GM19238 (cell line): Measurements from ENCODE around the gene RTP1.
"Not testable (repeated sequence)": the region's sequence is repeated elsewhere in the genome, so short reads cannot be mapped to it uniquely, and the experiment has no call there.

Source experiments
- DNase-seq: peaks from one replicate; pipeline ENCODE4 v3.0.0; 2011; ENCODE audit warnings: low spot score; ENCODE audit not compliant: insufficient read length

The RTP1 gene, protein sequence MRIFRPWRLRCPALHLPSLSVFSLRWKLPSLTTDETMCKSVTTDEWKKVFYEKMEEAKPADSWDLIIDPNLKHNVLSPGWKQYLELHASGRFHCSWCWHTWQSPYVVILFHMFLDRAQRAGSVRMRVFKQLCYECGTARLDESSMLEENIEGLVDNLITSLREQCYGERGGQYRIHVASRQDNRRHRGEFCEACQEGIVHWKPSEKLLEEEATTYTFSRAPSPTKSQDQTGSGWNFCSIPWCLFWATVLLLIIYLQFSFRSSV

DNA sequence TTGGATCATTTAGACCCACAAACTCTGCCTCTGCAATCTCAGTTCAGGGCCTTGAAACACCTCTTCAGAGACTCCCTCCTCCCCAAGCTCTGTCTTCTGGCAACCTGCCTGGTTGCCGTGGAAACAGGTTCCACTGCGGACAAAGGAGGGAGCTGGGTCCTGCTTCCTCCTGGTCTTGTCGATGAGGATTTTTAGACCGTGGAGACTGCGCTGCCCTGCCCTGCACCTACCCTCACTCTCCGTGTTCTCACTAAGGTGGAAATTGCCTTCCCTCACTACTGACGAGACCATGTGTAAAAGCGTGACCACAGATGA, at the start of gene RTP1:
Gene RTP1, plus strand, starts transcription at position 152 of the 315 bp plus-strand sequence. Its CDS starts 30 bp downstream, at position 182.
- DNase-seq, result no peak

DNA sequence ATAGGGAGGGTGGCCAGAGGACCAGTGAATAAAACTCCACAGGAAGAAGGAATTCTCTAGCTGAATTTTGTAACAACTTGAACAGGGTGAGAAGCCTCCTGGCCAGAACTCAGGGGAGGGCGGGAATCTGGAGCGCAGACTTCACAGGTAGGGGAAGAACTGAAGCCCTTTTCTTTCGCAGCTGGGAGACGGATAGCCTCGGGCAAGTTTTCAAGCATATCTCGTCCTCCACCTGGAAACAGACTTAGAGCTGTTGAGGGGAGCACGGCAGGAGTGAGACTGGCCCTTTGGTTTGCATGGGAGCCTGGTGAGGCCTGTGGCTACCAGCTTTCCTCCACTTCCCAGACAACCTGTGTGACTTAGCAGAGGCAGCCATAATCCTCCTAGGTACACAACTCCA, 47.1 kb upstream of the RTP1 start:
- DNase-seq, result no peak

DNA sequence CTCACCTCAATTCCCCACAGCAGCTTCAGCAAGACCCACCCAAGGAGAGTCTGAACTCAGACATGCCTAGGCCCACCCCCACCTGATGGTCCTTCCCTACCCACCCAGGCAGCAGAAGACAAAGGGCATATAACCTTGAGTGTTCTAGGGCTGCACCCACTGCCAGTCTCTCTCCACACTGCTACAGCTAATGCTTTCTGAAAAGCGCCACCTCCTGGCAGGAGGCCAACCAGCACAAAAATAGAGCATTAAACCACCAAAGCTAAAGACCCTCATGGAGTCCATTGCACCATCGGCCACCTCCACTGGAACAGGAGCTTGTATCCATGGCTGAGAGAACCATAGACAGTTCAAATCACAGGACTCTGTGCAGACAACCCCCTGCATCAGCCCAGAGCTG, 46.7 kb upstream of the RTP1 start:
- DNase-seq, result no peak

DNA sequence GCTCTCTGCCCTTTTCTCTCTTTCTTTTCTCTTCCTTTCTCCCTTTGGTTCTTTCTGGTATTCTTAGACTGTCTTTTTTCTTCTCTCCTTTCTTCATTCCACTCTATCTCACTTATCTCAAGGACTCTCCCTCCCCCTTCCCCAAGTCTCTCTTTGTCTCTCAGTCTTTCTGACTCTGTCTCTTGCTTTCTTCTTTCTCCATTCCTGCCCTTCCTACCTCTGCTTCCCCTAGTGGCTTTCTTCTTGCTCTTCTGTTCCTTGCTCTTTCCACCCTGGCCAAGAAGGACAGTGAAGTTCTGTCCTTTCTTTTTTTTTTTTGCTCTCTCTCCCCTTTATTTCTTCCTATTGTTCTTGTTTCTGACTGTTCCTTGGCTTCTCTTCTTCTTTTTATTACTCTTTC, 35.7 kb upstream of the RTP1 start:
- no peak for DNase-seq

DNA sequence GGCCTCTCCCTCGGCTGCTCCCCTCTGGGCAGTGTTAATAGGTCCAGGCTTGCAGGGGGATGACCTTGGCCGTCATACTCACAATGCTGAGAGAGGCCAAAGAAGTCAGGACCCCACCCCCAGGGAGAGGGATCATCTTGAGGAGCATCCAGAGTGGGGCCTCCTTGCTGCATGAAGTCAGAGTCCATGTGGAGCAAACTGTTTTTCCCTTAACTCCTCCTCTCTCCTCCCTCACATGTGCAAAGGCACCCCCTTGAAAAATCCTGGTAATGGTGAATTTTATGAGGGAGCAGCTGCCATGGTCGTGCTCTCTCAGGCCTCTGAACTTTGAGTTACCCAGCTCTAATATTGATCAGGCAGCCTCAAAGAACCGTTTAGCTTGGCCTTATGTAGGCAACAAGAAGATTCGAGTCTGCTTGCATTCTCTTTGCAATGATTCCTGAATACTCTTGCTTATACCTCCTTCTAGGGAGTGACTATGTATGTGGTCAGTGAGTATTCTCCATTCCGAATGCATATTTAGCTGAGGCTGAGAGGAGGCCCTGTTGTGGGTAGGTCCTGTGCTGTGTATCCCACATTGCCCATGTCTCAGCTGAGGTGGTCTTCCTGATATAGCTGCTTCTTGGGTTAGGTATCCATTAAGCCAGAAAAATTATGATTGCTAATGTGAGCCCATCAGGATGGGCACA, 34.9 kb upstream of the RTP1 start:
- DNase-seq, result no peak

DNA sequence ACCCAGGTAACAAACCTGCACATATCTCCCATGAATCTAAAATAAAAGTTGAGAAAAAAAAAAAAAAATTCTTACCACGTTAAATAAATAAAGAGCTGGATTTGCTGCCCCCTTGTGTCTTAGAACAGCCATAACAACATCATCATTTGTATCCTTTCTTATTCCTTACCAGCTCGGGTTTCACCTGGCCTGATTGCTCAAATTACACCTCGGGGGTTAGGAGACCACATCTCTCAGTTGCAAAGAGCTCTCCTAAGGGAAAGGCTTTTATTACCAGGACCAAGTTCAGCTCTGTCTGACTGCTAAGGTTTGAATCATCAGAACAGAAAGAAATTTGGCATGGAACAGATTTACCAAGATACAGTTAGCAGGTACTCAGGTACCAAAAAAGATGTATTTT, 32.1 kb upstream of the RTP1 start:
- DNase-seq, result no peak

DNA sequence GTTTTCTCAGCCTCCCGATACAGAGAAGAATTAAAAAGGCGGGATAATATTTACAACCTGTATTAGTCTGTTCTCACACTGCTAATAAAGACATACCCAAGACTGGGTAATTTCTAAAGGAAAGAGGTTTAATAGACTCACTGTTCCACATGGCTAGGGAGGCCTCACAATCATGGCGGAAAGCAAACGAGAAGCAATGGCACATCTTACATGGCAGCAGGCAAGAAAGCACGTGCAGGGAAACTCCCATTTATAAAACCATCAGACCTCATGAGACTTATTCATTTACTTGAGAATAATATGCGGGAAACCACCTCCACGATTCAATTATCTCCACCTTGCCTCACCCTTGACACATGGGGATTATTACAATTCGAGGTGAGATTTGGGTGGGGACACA, 30.5 kb upstream of the RTP1 start:
- DNase-seq, result no peak

DNA sequence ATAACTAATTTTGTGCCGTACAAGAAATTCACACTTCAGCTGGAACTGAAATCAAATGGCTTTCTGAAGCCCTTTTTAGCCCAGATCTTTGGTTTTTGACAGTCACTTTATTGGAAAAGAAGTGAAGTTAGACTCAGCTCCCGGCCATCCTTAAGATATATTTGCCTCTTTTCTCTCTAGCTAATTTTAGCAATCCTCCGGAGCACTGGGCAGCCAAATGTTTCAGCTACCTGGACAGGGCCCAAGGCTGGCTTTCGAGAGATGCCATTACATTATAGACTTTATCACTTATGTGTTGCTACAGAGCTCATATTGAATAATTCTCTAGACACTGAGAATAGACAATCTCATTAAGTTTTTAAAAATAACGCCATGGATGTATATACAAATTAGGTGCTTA, 29.5 kb upstream of the RTP1 start:
- no peak for DNase-seq

DNA sequence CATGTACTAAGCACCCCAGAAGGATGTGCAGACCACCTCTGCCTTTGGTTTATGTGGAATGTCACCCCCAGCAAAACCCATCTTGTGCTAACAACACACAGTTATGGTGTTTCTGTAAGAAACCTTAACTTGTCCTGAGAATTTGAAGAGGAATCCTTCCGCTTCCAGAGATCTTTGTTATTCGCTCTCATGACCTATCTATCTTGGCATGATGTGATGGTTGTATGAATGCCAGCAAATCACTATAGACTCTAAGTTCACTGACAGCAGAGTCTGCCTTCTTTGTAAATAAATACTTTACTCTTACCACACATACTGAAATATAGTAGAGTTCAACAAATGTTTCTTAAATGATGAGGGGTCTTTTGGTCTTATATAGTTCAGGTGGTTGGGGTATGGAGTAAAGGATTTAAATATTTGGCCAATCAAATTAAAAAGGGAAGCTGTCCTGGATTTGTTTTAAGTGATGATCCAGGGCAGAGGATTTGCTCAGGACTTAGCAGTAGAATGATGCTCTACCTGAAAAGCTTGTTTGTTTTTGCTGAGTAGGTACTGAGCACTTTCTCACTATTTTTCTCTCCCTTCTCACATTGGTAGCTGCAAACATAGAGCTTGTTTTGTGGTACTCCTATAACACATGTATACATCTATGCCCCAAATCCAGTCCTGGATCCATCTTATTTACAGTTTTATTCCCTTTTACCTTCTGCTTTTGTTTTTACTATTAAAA, 27.9 kb upstream of the RTP1 start:
- DNase-seq, result no peak

DNA sequence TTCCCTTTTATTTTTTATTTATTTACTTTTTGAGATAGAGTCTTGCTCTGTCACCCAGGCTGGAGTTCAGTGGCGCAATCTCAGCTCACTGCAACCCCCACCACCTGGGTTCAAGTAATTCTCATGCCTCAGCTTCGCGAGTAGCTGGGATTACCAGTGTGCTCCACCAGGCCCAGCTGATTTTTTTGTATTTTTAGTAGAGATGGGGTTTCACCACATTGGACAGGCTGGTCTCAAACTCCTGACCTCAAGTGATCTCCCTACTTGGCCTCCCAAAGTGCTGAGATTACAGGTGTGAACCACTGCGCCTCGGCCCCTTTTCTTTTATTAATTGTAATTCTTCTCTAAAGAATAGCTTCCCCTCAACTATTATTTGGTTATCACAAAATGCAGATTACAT, 26.4 kb upstream of the RTP1 start:
- DNase-seq, result not testable (repeated sequence)

DNA sequence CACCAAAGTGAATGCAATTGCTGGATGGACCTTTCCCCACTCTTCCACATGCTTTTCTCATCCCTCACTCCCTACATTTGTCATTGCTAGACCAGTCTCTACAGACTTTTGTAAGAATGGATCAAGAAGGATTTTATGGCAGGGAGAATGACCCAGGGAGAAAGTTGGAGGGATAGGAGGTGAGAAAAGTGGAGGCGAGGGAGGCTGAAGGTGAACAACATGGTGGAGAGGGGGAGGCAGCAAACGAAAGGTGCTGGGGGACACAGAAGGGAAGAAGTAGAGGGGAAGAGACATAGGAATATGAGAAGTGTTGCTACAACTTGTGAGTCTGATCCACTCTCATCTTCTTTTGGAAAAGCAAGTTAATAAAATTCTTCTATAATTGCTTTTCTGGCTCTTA, 24.4 kb upstream of the RTP1 start:
- no peak for DNase-seq

DNA sequence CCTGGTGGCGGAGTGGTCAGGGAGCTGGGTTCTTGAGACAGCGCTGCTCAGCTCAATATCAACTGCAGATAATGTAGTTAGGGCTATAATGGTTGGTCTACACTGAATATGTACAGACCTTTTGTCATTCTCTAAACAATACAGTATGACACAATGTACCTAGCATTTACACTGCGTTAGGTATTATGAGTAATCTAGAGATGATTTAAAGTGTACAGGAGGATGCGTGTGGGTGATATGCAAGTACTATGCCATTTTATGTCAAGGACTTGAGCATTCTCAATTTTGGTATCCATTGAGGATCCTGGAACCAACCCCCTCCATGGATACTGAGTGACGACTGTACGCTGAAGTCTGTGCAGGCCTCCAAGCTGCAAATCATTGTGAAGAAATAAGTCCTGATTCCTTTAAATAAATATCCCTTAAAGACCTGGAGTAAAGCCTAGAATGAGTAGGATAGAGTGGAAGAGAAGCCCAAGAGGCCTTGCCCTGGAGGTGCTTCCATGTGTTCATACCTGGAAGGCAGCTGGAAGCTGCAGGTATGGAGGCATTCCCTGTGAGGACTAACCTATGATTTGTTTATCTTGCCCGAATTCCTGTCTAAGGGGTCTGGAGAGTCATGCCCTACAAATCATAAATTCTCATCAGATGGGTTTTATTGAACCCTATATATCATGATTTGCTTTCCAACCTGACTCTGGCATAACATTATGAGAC, 15.7 kb upstream of the RTP1 start:
- DNase-seq, result no peak

DNA sequence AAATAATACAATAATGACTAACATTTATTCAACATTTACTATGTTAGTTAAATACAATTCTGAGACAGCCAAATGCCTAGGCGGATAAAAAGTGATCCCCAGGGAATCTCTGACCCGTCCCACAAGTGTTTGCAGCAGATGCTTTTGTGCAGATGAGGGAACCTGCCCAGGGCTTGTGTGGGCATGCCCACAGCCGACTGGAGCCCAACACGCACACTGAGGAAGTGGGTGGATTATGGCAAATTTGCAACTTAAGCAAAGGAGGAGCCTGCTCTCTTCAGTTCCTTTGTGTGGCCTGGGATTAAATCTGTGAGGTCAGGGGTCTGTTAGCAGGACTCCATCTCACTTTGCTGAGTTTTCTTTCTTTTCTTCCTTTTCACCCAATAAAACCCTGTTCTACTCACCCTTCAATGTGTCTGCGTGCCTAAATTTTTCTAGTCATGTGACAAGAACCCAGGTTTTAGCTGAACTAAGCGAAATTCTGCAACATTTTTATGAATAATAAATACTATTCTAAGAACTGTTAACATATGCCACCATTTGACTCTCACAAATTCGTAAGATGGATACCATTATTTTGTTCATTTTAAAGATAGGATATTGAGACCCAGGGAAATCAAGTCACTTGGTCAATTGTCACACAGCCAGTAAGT, 13.9 kb upstream of the RTP1 start:
- DNase-seq, result no peak

DNA sequence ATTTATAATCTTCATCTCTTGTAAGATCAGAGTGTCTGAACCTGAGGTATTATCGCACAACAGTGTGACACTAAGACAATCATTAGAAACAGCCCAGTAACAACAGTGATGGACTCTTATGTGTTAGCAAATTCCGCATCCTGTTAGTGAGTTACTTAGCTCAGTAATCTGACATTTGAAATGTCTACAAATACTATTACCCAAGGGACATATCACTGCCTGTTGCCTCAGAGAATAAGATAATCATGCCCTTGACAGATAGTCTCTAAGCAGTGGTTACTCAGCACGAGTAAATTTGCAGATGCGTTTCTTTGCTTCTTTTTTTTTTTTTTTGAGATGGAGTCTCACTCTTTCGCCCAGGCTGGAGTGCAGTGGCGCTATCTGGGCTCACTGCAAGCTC, 13.4 kb upstream of the RTP1 start:
- no peak for DNase-seq

DNA sequence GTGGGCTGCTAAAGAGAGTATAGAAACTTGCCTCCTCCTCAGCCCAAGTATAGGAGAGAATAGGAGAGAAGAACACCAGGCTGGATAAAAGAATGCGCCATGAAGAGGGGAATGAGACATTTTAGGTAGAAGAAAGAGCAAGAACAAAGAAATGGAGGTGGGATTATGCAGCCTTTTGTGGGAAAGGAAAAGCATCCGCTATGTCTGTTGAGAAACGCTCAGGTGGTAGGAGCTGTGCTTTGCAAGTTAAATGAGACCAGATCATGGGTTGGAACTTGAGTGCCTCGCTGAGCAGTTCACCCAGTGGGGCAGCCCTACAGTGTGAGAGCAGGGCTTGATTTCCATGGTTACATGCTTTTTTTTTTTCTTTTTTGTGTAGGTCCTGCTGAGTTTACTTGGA, 11.5 kb upstream of the RTP1 start:
- DNase-seq, result no peak

DNA sequence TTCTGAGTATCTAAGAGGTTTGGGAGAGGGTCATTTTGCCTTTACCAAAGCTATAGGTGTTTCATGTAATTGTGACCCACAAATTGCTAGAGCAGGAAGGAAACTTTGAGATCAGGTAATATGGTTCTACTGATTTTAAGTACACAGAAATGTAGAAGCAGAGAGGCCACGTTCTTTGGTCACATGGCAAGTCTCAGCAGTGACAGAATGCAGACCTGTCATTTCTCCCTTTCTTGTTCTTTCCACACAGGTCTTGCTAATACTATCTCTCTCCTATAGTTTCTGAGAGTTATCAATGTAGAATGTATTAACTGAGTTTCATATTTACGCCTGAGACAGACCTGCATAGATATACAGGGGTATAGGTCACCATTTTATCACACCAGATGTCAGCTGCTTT, 10.9 kb upstream of the RTP1 start:
- no peak for DNase-seq

DNA sequence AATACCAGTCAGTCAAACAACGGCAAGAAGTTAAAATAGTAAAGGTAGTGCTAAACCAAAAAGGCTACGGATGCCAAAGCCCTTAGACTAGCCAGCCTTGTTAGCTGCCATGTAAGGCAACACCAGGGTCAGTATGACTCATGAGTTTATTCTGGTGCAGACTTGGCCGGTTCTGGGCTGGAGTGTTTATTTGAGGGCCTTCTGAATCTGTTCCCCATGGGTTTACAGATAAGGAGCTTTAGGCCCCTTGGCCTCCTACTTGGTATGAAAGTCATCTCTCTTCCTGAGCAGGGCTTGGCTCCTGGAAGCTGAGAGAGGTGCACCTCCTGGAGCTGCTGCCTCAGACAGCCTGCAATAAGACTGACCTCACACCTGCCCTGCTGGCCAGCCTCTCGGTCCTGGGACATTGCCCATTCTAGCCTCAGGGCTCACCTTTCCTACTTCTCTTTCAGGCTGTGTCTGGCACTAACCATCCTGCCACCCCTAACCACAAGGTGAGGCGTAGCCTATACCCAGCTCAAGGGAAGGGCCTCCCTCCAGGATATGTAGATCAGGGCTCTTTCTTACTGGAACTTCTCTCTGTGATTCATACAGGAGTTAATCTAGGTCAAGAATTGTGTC, 10.4 kb upstream of the RTP1 start:
- DNase-seq, result no peak

DNA sequence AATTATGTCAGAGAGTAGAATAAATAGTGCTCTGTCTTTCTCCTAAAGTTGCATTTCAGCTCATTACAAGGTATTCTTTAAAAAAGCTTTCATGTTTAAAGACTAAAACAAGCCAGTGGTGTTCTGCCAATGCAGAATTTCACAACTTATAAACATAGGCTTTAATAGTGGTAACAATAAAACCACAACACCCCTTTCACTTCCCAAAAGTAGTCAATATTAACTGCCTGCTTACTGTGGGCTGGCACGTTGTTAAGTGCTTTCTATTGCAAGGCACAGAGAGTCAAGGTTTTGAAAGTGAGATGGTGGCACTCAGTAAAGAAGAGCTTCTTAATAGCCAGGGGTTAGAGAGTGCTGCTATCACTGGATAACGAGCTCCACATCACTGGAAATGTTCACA, 8.4 kb upstream of the RTP1 start:
- no peak for DNase-seq

DNA sequence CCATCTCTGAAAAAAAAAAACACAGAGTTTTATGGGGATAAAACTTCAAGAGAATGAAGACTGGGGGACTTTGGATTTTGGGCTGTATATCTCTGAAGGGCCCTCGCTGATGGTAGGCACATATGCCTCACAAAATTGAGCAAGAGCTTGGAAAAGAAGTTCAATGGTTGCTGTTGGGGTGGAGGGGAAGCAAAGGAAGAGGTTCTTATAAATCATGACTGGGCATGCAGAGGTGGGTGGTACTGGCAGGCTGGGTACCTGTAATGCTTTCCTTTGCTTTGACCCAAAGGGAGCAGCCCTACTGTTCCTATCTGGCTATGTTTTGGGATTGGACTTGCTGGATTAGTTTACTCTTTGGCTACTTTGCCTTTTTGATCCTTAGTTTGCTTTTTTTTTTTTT, 6.0 kb upstream of the RTP1 start:
- no peak for DNase-seq

DNA sequence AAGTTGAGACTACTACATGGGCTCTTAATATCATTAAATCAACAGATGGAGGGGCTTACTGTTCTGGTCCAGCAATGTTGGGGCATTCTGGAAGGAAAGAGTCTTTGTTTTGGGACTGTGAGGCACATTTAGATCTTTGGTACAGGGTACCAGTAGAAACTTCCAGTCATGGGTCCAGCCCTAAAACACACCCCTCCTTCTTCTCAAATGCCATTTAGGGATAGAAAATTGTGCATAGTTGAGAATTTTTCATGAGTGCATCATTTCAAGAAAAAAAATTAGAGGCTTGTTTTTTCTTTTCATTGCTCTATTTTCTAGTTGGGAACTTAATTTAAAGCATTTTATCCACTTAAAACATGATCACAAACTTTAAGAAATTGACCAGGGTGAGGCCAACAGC, 4.1 kb upstream of the RTP1 start:
- DNase-seq, result no peak
